Activated CD4-positive, alpha-beta T cell treated with anti-CD3 and anti-CD28 coated beads for 36 hours (primary cell): ENCODE measurements around the gene DPY30. TPM values are rescaled to one million over a fixed set of nuclear protein-coding genes. Genes with fewer than 3 reads are reported as not detected.

Experiments used
- ATAC-seq: fragments of 200-7000 bp; cut with Tn5 transposase; one replicate; pipeline ENCODE4 v1.10.0; 2021; ENCODE audit warnings: mild to moderate bottlenecking, moderate library complexity
- CTCF ChIA-PET: fragments of 350-600 bp; sonication (Branson Sonifier 250); formaldehyde crosslinking; loops from one replicate; lab custom pipeline; 2021; ENCODE audit warnings: antibody characterized with exemption; lab: Charles Lee
- POLR2A ChIA-PET: fragments of 350-600 bp; sonication (Branson Sonifier 250); formaldehyde crosslinking; loops from one replicate; lab custom pipeline; 2021; ENCODE audit warnings: antibody characterized with exemption, inconsistent platforms; lab: Charles Lee
- DNase-seq: peaks from one replicate; pipeline ENCODE4 v3.0.0-alpha.2; 2020
- H3K27ac Mint-ChIP-seq: one replicate; pipeline ENCODE4 v1.8.0; 2021; ENCODE audit warnings: mixed read lengths
- H3K27me3 Mint-ChIP-seq: one replicate; pipeline ENCODE4 v1.8.0; 2021; ENCODE audit warnings: mixed read lengths
- H3K36me3 Mint-ChIP-seq: one replicate; pipeline ENCODE4 v1.8.0; 2021; ENCODE audit warnings: low read depth, mixed read lengths
- H3K4me1 Mint-ChIP-seq: one replicate; pipeline ENCODE4 v1.8.0; 2021; ENCODE audit warnings: mixed read lengths
- H3K4me3 Mint-ChIP-seq: one replicate; pipeline ENCODE4 v1.8.0; 2021; ENCODE audit warnings: mild to moderate bottlenecking, moderate library complexity, mixed read lengths
- H3K9me3 Mint-ChIP-seq: one replicate; pipeline ENCODE4 v1.8.0; 2021; ENCODE audit warnings: low read depth, mixed read lengths
- intact Hi-C, 2 experiments: fragments of 100-400 bp; cut with DNase I in 1 of 2; cut with micrococcal nuclease in 1 of 2; formaldehyde crosslinking; loops; one replicate each; pipeline versions ENCODE4 v1.14.2 to v1.15.1; 2022 to 2024; cut with DNase I, micrococcal nuclease
- total RNA-seq, 2 experiments: library from RNA; stranded (reverse); gene quantifications; one replicate each; pipeline ENCODE4 v1.2.3, GENCODE V29; 2021

The DPY30 gene
- total RNA-seq, 2 experiments from 2014 or later = 74.2 to 78.6 TPM

GRCh38 chr2:32009516-32010256 is 29.9 kb downstream of the DPY30 start:
- Mint-ChIP-seq H3K27ac (peak overlapping the region; percentile 86), H3K9me3 (no peaks in the 10 kb centered on the region), H3K4me3 (peak overlapping the region; percentile 94), H3K4me1 (peaks cover 44% of the 10 kb centered on the region), H3K36me3 (peaks cover 21% of the 10 kb centered on the region), H3K27me3 (no peaks in the 10 kb centered on the region)
- ChIA-PET POLR2A (interaction anchor here (1.0 to 1.6 kb wide), 4 partner anchors 11 to 54 kb away, joined by 3 to 7 read pairs (median 6); partner anchors contain the start of genes DPY30 and SPAST), CTCF (interaction anchor here (0.9 to 1.0 kb wide), 2 partner anchors 30 to 53 kb away, joined by 3 to 4 read pairs; partner anchors contain the start of genes DPY30 and SPAST)
- DNase-seq (peak; percentile 61), ATAC-seq (peak; percentile 2)
- intact Hi-C loops = loop anchor here (1.0 to 10.0 kb wide), 8 partner anchors 29 to 618 kb away; partner anchors contain the start of genes BIRC6 (in 1 of the 2), DPY30 (in 1 of the 2), SLC30A6 (in 1 of the 2) and SPAST (in 1 of the 2)

GRCh38 chr2:32008805-32009515 is 30.6 kb downstream of the DPY30 start:
- H3K27me3 Mint-ChIP-seq = no peaks in the 10 kb centered on the region
- H3K36me3 Mint-ChIP-seq = peaks cover 22% of the 10 kb centered on the region
- H3K4me3 Mint-ChIP-seq = peak overlapping the region; percentile 94
- ATAC-seq (no peak), DNase-seq (peak; percentile 39)
- H3K4me1 Mint-ChIP-seq = peaks cover 49% of the 10 kb centered on the region
- H3K9me3 Mint-ChIP-seq = no peaks in the 10 kb centered on the region
- ChIA-PET CTCF (interaction anchor here (0.7 to 2.2 kb wide), 8 partner anchors 11 to 122 kb away, joined by 3 to 16 read pairs (median 3); partner anchors contain the start of genes DPY30 and SPAST), POLR2A (interaction anchor here (0.6 to 1.6 kb wide), 5 partner anchors 10 to 55 kb away, joined by 3 to 7 read pairs (median 5); partner anchors contain the start of genes DPY30 and SPAST)
- peak overlapping the region; percentile 86 for H3K27ac Mint-ChIP-seq
- intact Hi-C loops = loop anchor here (1.0 to 10.0 kb wide), 5 partner anchors 52 to 346 kb away; partner anchors contain the start of genes BIRC6 (in 1 of the 2), SLC30A6 (in 1 of the 2) and SPAST (in 1 of the 2)

- no peak for DNase-seq
- CTCF ChIA-PET = interaction anchor here (2.2 kb wide), 1 partner anchor 9 kb away, joined by 16 read pairs; no protein-coding TSS in a partner anchor
- ATAC-seq = no peak
- Mint-ChIP-seq H3K36me3 (peaks cover 22% of the 10 kb centered on the region), H3K4me1 (peaks cover 52% of the 10 kb centered on the region), H3K27me3 (no peaks in the 10 kb centered on the region), H3K4me3 (no peak overlapping the region), H3K27ac (no peak overlapping the region), H3K9me3 (no peaks in the 10 kb centered on the region)
- intact Hi-C loops = loop anchor here in 1 of 2 experiments (5.0 to 10.0 kb wide), 3 partner anchors 50 to 348 kb away; partner anchors contain the start of genes BIRC6 and SLC30A6
- POLR2A ChIA-PET = no interaction called here
Observed at GRCh38 chr2:32007121-32007391, 32.5 kb downstream of the DPY30 start.

GRCh38 chr2:32005371-32005976 is 34.1 kb downstream of the DPY30 start:
- Mint-ChIP-seq H3K27ac (no peak overlapping the region), H3K36me3 (peaks cover 21% of the 10 kb centered on the region), H3K4me1 (peaks cover 48% of the 10 kb centered on the region), H3K9me3 (no peaks in the 10 kb centered on the region), H3K27me3 (no peaks in the 10 kb centered on the region), H3K4me3 (no peak overlapping the region)
- no peak for ATAC-seq
- CTCF ChIA-PET = no interaction called here
- POLR2A ChIA-PET = interaction anchor here (0.8 to 0.9 kb wide), 2 partner anchors 47 to 53 kb away, joined by 5 to 6 read pairs; no protein-coding TSS in a partner anchor
- DNase-seq = no peak
- intact Hi-C loops = loop anchor here in 1 of 2 experiments (5.0 to 10.0 kb wide), 3 partner anchors 48 to 349 kb away; partner anchors contain the start of genes BIRC6 and SLC30A6

- ChIA-PET CTCF (no interaction called here), POLR2A (no interaction called here)
- Mint-ChIP-seq H3K27ac (no peak overlapping the region), H3K4me3 (no peak overlapping the region), H3K36me3 (peaks cover 21% of the 10 kb centered on the region), H3K4me1 (peaks cover 59% of the 10 kb centered on the region), H3K9me3 (no peaks in the 10 kb centered on the region), H3K27me3 (no peaks in the 10 kb centered on the region)
- no peak for DNase-seq
- intact Hi-C loops = loop anchor here in 1 of 2 experiments (10.0 kb wide), 1 partner anchor 351 kb away; the partner anchor contains the start of gene BIRC6
- ATAC-seq = no peak
Observed at GRCh38 chr2:32003791-32004190, 35.8 kb downstream of the DPY30 start.

- ChIA-PET POLR2A (no interaction called here), CTCF (no interaction called here)
- Mint-ChIP-seq H3K36me3 (peaks cover 17% of the 10 kb centered on the region), H3K27ac (no peak overlapping the region), H3K4me3 (no peak overlapping the region), H3K27me3 (no peaks in the 10 kb centered on the region), H3K9me3 (no peaks in the 10 kb centered on the region), H3K4me1 (peaks cover 58% of the 10 kb centered on the region)
- ATAC-seq = no peak
- intact Hi-C loops = loop anchor here in 1 of 2 experiments (10.0 kb wide), 1 partner anchor 352 kb away; the partner anchor contains the start of gene BIRC6
- no peak for DNase-seq
Observed at GRCh38 chr2:32002406-32002805, 37.2 kb downstream of the DPY30 start.

GRCh38 chr2:31999438-31999837 is 40.2 kb downstream of the DPY30 start:
- no peak overlapping the region for H3K4me3 Mint-ChIP-seq
- H3K27ac Mint-ChIP-seq = no peak overlapping the region
- CTCF ChIA-PET = interaction anchor here (0.7 to 3.4 kb wide), 2 partner anchors 9 to 235 kb away, joined by 3 to 16 read pairs; no protein-coding TSS in a partner anchor
- peaks cover 56% of the 10 kb centered on the region for H3K4me1 Mint-ChIP-seq
- H3K36me3 Mint-ChIP-seq = peaks cover 9% of the 10 kb centered on the region
- DNase-seq = no peak
- H3K27me3 Mint-ChIP-seq = no peaks in the 10 kb centered on the region
- intact Hi-C loops = no loop called here
- POLR2A ChIA-PET = interaction anchor here (1.8 kb wide), 1 partner anchor 9 kb away, joined by 7 read pairs; no protein-coding TSS in a partner anchor
- no peaks in the 10 kb centered on the region for H3K9me3 Mint-ChIP-seq
- ATAC-seq = no peak

GRCh38 chr2:31998731-31999383 is 40.7 kb downstream of the DPY30 start:
- H3K27ac Mint-ChIP-seq = peak overlapping the region; percentile 66
- DNase-seq (no peak), ATAC-seq (peak; percentile 73)
- H3K4me3 Mint-ChIP-seq = no peak overlapping the region
- H3K4me1 Mint-ChIP-seq = peaks cover 54% of the 10 kb centered on the region
- peaks cover 9% of the 10 kb centered on the region for H3K36me3 Mint-ChIP-seq
- intact Hi-C loops = no loop called here
- ChIA-PET POLR2A (interaction anchor here (0.7 to 1.8 kb wide), 2 partner anchors 10 to 95 kb away, joined by 6 to 7 read pairs; no protein-coding TSS in a partner anchor), CTCF (interaction anchor here (1.1 to 3.4 kb wide), 2 partner anchors 9 to 23 kb away, joined by 3 to 16 read pairs; no protein-coding TSS in a partner anchor)
- no peaks in the 10 kb centered on the region for H3K9me3 Mint-ChIP-seq
- H3K27me3 Mint-ChIP-seq = no peaks in the 10 kb centered on the region

- CTCF ChIA-PET = interaction anchor here (1.1 to 3.4 kb wide), 3 partner anchors 10 to 22 kb away, joined by 3 to 16 read pairs (median 3); no protein-coding TSS in a partner anchor
- Mint-ChIP-seq H3K4me3 (no peak overlapping the region), H3K27me3 (no peaks in the 10 kb centered on the region), H3K27ac (peak overlapping the region; percentile 8), H3K9me3 (no peaks in the 10 kb centered on the region), H3K36me3 (peaks cover 12% of the 10 kb centered on the region), H3K4me1 (peaks cover 58% of the 10 kb centered on the region)
- no peak for DNase-seq
- peak; percentile 58 for ATAC-seq
- intact Hi-C loops = no loop called here
- POLR2A ChIA-PET = interaction anchor here (1.8 kb wide), 1 partner anchor 11 kb away, joined by 7 read pairs; no protein-coding TSS in a partner anchor
Observed at GRCh38 chr2:31997653-31998052, 42.0 kb downstream of the DPY30 start.

GRCh38 chr2:31996571-31997150 is 42.9 kb downstream of the DPY30 start:
- Mint-ChIP-seq H3K9me3 (no peaks in the 10 kb centered on the region), H3K36me3 (peaks cover 12% of the 10 kb centered on the region), H3K4me1 (peaks cover 63% of the 10 kb centered on the region), H3K27me3 (no peaks in the 10 kb centered on the region), H3K27ac (peak overlapping the region; percentile 4), H3K4me3 (no peak overlapping the region)
- CTCF ChIA-PET = interaction anchor here (0.6 to 3.4 kb wide), 3 partner anchors 11 to 18 kb away, joined by 3 to 16 read pairs (median 3); no protein-coding TSS in a partner anchor
- ATAC-seq (no peak), DNase-seq (no peak)
- POLR2A ChIA-PET = interaction anchor here (1.2 kb wide), 1 partner anchor 12 kb away, joined by 3 read pairs; no protein-coding TSS in a partner anchor
- intact Hi-C loops = no loop called here
